Astrocyte (in vitro differentiated cells and primary cell): ENCODE data around the gene LRGUK.

ENCODE experiments used
- EZH2 ChIP-seq: IDR thresholded peaks from 2 replicates; pipeline ENCODE4 v1.6.1; 2012; ENCODE audit warnings: mild to moderate bottlenecking, low read length, inconsistent platforms; ENCODE audit not compliant: insufficient read depth
- TF ChIP-seq, protein P1 (sequence below): IDR thresholded peaks from 2 replicates; pipeline ENCODE4 v1.5.1; 2011; ENCODE audit warnings: low read depth, mild to moderate bottlenecking, inconsistent platforms, low read length, moderate library complexity; ENCODE audit not compliant: insufficient read depth

DNA sequence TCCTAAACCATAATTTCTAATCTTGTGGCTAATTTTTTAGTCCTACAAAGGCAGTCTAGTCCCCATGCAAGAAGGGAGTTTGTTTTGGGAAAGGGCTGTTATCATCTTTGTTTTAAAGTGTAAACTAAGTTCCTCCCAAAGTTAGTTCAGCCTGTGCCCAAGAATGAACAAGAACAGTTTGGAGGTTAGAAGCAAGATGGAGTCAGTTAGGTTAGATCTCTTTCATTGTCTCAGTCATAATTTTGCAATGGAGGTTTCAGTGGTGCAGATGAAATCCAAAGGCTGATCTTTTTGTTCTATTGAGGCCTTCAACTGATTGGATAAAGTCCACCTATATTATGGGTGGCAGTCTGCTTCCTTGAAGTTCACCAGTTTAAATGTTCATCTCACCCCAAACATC, 68.1 kb downstream of the LRGUK start:
- TF ChIP-seq, protein P1, sequence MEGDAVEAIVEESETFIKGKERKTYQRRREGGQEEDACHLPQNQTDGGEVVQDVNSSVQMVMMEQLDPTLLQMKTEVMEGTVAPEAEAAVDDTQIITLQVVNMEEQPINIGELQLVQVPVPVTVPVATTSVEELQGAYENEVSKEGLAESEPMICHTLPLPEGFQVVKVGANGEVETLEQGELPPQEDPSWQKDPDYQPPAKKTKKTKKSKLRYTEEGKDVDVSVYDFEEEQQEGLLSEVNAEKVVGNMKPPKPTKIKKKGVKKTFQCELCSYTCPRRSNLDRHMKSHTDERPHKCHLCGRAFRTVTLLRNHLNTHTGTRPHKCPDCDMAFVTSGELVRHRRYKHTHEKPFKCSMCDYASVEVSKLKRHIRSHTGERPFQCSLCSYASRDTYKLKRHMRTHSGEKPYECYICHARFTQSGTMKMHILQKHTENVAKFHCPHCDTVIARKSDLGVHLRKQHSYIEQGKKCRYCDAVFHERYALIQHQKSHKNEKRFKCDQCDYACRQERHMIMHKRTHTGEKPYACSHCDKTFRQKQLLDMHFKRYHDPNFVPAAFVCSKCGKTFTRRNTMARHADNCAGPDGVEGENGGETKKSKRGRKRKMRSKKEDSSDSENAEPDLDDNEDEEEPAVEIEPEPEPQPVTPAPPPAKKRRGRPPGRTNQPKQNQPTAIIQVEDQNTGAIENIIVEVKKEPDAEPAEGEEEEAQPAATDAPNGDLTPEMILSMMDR, result no peak
- no peak for TF ChIP-seq EZH2
